Stimulated activated CD4-positive, alpha-beta T cell treated with anti-CD3 and anti-CD28 coated beads, TNF-alpha, amount 100 ng/mL, for 4 hours (primary cell): ENCODE data around the gene ABCC1.

ENCODE experiments used
- DNase-seq, 3 experiments: peaks; one replicate each; pipeline ENCODE4 v3.0.0-alpha.2; 2020; ENCODE audit warnings: low read depth in 3 of 3

ABCC1 gene

GRCh38 chr16:16021646-16021987 is 72.2 kb downstream of the ABCC1 start:
- no peak for DNase-seq

- no peak for DNase-seq
Observed at GRCh38 chr16:16021988-16022682, 72.7 kb downstream of the ABCC1 start.

- no peak for DNase-seq
Observed at GRCh38 chr16:16022683-16023064, 73.3 kb downstream of the ABCC1 start.

- DNase-seq, result peak; percentile 16 to 48 (median 24)
Observed at GRCh38 chr16:16025214-16025968, 76.0 kb downstream of the ABCC1 start.

- no peak for DNase-seq
Observed at GRCh38 chr16:16027728-16028310, 78.4 kb downstream of the ABCC1 start.

GRCh38 chr16:16028311-16028999 is 79.0 kb downstream of the ABCC1 start:
- DNase-seq, result no peak

- no peak for DNase-seq
Observed at GRCh38 chr16:16029431-16030011, 80.1 kb downstream of the ABCC1 start.

- no peak for DNase-seq
Observed at GRCh38 chr16:16030449-16030848, 81.0 kb downstream of the ABCC1 start.

- no peak for DNase-seq
Observed at GRCh38 chr16:16031401-16031800, 82.0 kb downstream of the ABCC1 start.

GRCh38 chr16:16032271-16032979 is 83.0 kb downstream of the ABCC1 start:
- no peak for DNase-seq

- DNase-seq, result no peak
Observed at GRCh38 chr16:16033208-16033717, 83.8 kb downstream of the ABCC1 start.

GRCh38 chr16:16036359-16036792 is 87.0 kb downstream of the ABCC1 start:
- DNase-seq, result no peak

- DNase-seq, result no peak
Observed at GRCh38 chr16:16037521-16037920, 88.1 kb downstream of the ABCC1 start.

GRCh38 chr16:16037970-16038369 is 88.6 kb downstream of the ABCC1 start:
- no peak for DNase-seq

- DNase-seq, result no peak
Observed at GRCh38 chr16:16038950-16039349, 89.5 kb downstream of the ABCC1 start.

- no peak for DNase-seq
Observed at GRCh38 chr16:16041196-16041892, 91.9 kb downstream of the ABCC1 start.

- no peak for DNase-seq
Observed at GRCh38 chr16:16042076-16042475, 92.7 kb downstream of the ABCC1 start.

GRCh38 chr16:16045296-16045695 is 95.9 kb downstream of the ABCC1 start:
- DNase-seq, result no peak

GRCh38 chr16:16045879-16046278 is 96.5 kb downstream of the ABCC1 start:
- DNase-seq, result no peak

- no peak for DNase-seq
Observed at GRCh38 chr16:16047761-16048160, 98.3 kb downstream of the ABCC1 start.
